ENCODE data around the gene AGBL5. TPM values are rescaled to one million over a fixed set of nuclear protein-coding genes. Genes with fewer than 3 reads are reported as not detected.
A peak's percentile ranks its signal among the peaks of the same experiment; 100 is the strongest.
"Not testable (repeated sequence)": the region's sequence is repeated elsewhere in the genome, so short reads cannot be mapped to it uniquely, and the experiment has no call there.

The AGBL5 gene
- total RNA-seq, 1 donor: 38.0 TPM

GRCh38 chr2:27108221-27108620, 56.8 kb downstream of the AGBL5 start:
- no peak for DNase-seq (ENCODE audit: low read depth in 2 of 3, low spot score in 2 of 3)

GRCh38 chr2:27109083-27109482, 57.6 kb downstream of the AGBL5 start:
- no peak for DNase-seq (ENCODE audit: low read depth in 2 of 3, low spot score in 2 of 3)

- DNase-seq (ENCODE audit: low read depth in 2 of 3, low spot score in 2 of 3): not testable (repeated sequence)
Measured at GRCh38 chr2:27110603-27111352, 59.3 kb downstream of the AGBL5 start.

DNA sequence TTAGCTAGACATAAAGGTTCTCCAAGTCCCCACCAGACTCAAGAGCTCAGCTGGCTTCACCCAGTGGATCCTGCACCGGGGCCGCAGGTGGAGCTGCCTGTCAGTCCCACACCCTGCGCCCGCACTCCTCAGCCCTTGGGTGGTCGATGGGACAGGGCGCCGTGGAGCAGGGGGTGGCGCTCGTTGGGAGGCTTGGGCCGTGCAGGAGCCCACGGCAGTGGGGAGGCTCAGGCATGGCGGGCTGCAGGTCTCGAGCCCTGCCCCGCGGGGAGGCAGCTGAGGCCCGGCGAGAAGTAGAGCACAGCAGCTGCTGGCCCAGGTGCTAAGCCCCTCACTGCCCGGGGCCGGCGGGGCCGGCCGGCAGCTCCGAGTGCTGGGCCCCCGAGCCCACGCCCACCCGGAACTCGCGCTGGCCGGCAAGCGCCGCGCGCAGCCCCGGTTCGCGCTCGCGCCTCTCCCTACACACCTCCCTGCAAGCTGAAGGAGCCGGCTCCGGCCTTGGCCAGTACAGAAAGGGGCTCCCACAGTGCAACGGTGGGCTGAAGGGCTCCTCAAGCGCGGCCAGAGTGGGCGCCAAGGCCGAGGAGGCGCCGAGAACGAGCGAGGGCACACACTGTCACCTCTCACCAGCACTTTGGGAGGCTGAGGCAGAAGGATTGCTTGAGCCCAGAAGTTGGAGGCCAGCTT, 60.1 kb downstream of the AGBL5 start:
- not testable (repeated sequence) for DNase-seq (ENCODE audit: low read depth in 2 of 3, low spot score in 2 of 3)

- no peak for DNase-seq (ENCODE audit: low read depth in 2 of 3, low spot score in 2 of 3)
Measured at GRCh38 chr2:27115519-27115918, 64.1 kb downstream of the AGBL5 start.

DNA sequence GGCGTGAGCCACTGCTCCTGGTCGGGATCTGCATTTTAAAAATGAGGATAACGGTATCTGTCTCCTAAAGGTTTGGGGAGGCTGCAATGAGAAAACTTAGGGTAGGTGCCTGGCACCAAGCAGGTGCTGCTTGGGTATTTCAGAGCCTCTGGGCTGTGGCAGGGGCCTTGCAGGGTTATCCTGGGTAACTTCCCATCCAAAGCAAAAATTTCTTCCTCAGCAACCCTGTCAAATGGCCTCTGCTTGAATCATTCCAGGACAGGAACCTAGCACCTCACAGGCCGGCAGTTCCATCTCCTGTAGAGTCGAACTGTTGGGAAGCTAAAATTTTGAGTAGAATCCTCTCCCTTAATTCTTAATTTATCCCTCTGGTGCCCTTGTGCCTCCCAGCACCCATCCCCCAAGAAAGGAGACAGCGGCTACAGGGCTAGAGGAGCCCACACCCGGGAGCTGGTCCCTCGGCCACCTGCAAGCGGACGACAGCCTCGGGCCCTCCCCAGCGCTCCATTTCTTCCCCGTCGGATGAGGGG, 66.6 kb downstream of the AGBL5 start:
- DNase-seq (ENCODE audit: low read depth in 2 of 3, low spot score in 2 of 3): no peak

- peak in 1 of 3 donors; percentile 27 for DNase-seq (ENCODE audit: low read depth in 2 of 3, low spot score in 2 of 3)
Measured at GRCh38 chr2:27118525-27119329, 67.3 kb downstream of the AGBL5 start, which contains the start of gene CGREF1. Gene CGREF1, minus strand, starts transcription at chr2:27119128. Its CDS starts 14,762 bp downstream, at chr2:27104366.

DNA sequence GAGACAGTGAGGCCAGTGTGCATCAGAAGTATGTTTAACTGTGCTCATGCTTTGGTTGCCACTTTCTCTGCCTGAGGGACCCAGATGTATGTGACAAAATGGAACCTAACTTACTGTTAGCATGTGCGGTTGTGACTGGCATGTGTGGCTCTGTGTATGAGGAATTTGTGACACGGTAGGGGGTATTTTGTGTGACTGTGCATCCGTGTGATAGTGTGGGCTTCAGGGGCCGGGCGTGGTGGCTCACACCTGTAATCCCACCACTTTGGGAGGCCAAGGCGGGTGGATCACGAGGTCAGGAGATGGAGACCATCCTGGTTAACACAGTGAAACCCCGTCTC, 67.8 kb downstream of the AGBL5 start:
- DNase-seq (ENCODE audit: low read depth in 2 of 3, low spot score in 2 of 3): not testable (repeated sequence)

Other genes with a start within 250 kb of the AGBL5 start
- not detected for gene DPYSL5, start 203.5 kb upstream of the AGBL5 start, total RNA-seq
- 3.0 TPM for gene MAPRE3, start 81.0 kb upstream of the AGBL5 start, total RNA-seq
- 44.4 TPM for gene TMEM214, start 18.7 kb upstream of the AGBL5 start, total RNA-seq
- gene OST4, start 20.0 kb downstream of the AGBL5 start, total RNA-seq: 397 TPM
- gene EMILIN1, start 26.9 kb downstream of the AGBL5 start, total RNA-seq: 31.2 TPM
- gene KHK, start 35.1 kb downstream of the AGBL5 start, total RNA-seq: 4.0 TPM
- gene CGREF1, start 67.5 kb downstream of the AGBL5 start, total RNA-seq: 9.2 TPM
- gene ABHD1, start 72.1 kb downstream of the AGBL5 start, total RNA-seq: 1.9 TPM
- 55.2 TPM for gene PREB, start 83.0 kb downstream of the AGBL5 start, total RNA-seq
- gene PRR30, start 87.7 kb downstream of the AGBL5 start, total RNA-seq: under 0.01 TPM
- not detected for gene TCF23, start 97.3 kb downstream of the AGBL5 start, total RNA-seq
- 131 TPM for gene ATRAID, start 160.4 kb downstream of the AGBL5 start, total RNA-seq
- gene SLC5A6, start 160.6 kb downstream of the AGBL5 start, total RNA-seq: 60.1 TPM
- 63.0 TPM for gene CAD, start 165.7 kb downstream of the AGBL5 start, total RNA-seq
- gene SLC30A3, start 211.4 kb downstream of the AGBL5 start, total RNA-seq: under 0.01 TPM
- gene DNAJC5G, start 223.8 kb downstream of the AGBL5 start, total RNA-seq: not detected
- gene TRIM54, start 230.8 kb downstream of the AGBL5 start, total RNA-seq: under 0.01 TPM